Activated naive CD4-positive, alpha-beta T cell treated with anti-CD3 and anti-CD28 coated beads, Interleukin-2, amount 10 ng/mL, durations not matched to agents 7 days and 5 days (primary cell): Measurements from ENCODE around the gene COL13A1.

ENCODE experiments used
- CTCF ChIA-PET: fragments of 350-600 bp; sonication (Branson Sonifier 250); formaldehyde crosslinking; loops from one replicate; lab custom pipeline; 2021; ENCODE audit warnings: antibody characterized with exemption; lab: Charles Lee
- DNase-seq: peaks from one replicate; pipeline ENCODE4 v3.0.0-alpha.2; 2020
- H3K27ac Mint-ChIP-seq: one replicate; pipeline ENCODE4 v1.8.0; 2021; ENCODE audit warnings: mild to moderate bottlenecking, moderate library complexity, mixed read lengths
- H3K27me3 Mint-ChIP-seq: one replicate; pipeline ENCODE4 v1.8.0; 2021; ENCODE audit warnings: mild to moderate bottlenecking, mixed read lengths
- H3K36me3 Mint-ChIP-seq: one replicate; pipeline ENCODE4 v1.8.0; 2021; ENCODE audit warnings: mixed read lengths
- H3K4me1 Mint-ChIP-seq: one replicate; pipeline ENCODE4 v1.8.0; 2021; ENCODE audit warnings: mixed read lengths
- H3K4me3 Mint-ChIP-seq: one replicate; pipeline ENCODE4 v1.8.0; 2021; ENCODE audit warnings: mild to moderate bottlenecking, moderate library complexity, mixed read lengths
- H3K9me3 Mint-ChIP-seq: one replicate; pipeline ENCODE4 v1.8.0; 2021; ENCODE audit warnings: mixed read lengths

The COL13A1 gene

GRCh38 chr10:69878951-69879350 is 77.2 kb downstream of the COL13A1 start:
- Mint-ChIP-seq H3K36me3 (no peaks in the 10 kb centered on the region), H3K9me3 (no peaks in the 10 kb centered on the region)

GRCh38 chr10:69879634-69880257 is 78.0 kb downstream of the COL13A1 start:
- H3K27me3 Mint-ChIP-seq: peaks cover 43% of the 10 kb centered on the region
- CTCF ChIA-PET: interaction anchor here (1.4 kb wide), 1 partner anchor 35 kb away, joined by 3 read pairs; no protein-coding TSS in a partner anchor

More at GRCh38 chr10:69878951-69879350, 77.2 kb downstream of the COL13A1 start:
- no peak for DNase-seq
- CTCF ChIA-PET: interaction anchor here (1.4 kb wide), 1 partner anchor 36 kb away, joined by 3 read pairs; no protein-coding TSS in a partner anchor
- Mint-ChIP-seq H3K4me1 (no peaks in the 10 kb centered on the region), H3K27ac (no peak overlapping the region), H3K27me3 (peaks cover 38% of the 10 kb centered on the region), H3K4me3 (no peak overlapping the region)

GRCh38 chr10:69880301-69881081 is 78.8 kb downstream of the COL13A1 start:
- H3K9me3 Mint-ChIP-seq: no peaks in the 10 kb centered on the region
- no peak overlapping the region for H3K27ac Mint-ChIP-seq
- DNase-seq: no peak
- no peak overlapping the region for H3K4me3 Mint-ChIP-seq
- peaks cover 43% of the 10 kb centered on the region for H3K27me3 Mint-ChIP-seq
- H3K4me1 Mint-ChIP-seq: no peaks in the 10 kb centered on the region
- CTCF ChIA-PET: no interaction called here
- H3K36me3 Mint-ChIP-seq: no peaks in the 10 kb centered on the region

More at GRCh38 chr10:69879634-69880257, 78.0 kb downstream of the COL13A1 start:
- no peak for DNase-seq
- Mint-ChIP-seq H3K27ac (no peak overlapping the region), H3K4me3 (no peak overlapping the region), H3K4me1 (no peaks in the 10 kb centered on the region), H3K36me3 (no peaks in the 10 kb centered on the region), H3K9me3 (no peaks in the 10 kb centered on the region)

- Mint-ChIP-seq H3K36me3 (no peaks in the 10 kb centered on the region), H3K4me3 (no peak overlapping the region), H3K27ac (no peak overlapping the region), H3K27me3 (peaks cover 48% of the 10 kb centered on the region), H3K4me1 (no peaks in the 10 kb centered on the region), H3K9me3 (no peaks in the 10 kb centered on the region)
- DNase-seq: no peak
- CTCF ChIA-PET: no interaction called here
Observed at GRCh38 chr10:69881202-69881601, 79.5 kb downstream of the COL13A1 start.

GRCh38 chr10:69883310-69884023 is 81.8 kb downstream of the COL13A1 start:
- H3K9me3 Mint-ChIP-seq: no peaks in the 10 kb centered on the region
- no peak for DNase-seq
- no peak overlapping the region for H3K4me3 Mint-ChIP-seq
- H3K27me3 Mint-ChIP-seq: peaks cover 49% of the 10 kb centered on the region
- no peak overlapping the region for H3K27ac Mint-ChIP-seq
- CTCF ChIA-PET: interaction anchor here (1.3 to 1.9 kb wide), 2 partner anchors 31 to 75 kb away, joined by 3 to 6 read pairs; no protein-coding TSS in a partner anchor
- no peaks in the 10 kb centered on the region for H3K36me3 Mint-ChIP-seq
- H3K4me1 Mint-ChIP-seq: no peaks in the 10 kb centered on the region

- no peak for DNase-seq
- H3K27ac Mint-ChIP-seq: no peak overlapping the region
- H3K36me3 Mint-ChIP-seq: no peaks in the 10 kb centered on the region
- peaks cover 49% of the 10 kb centered on the region for H3K27me3 Mint-ChIP-seq
- H3K9me3 Mint-ChIP-seq: no peaks in the 10 kb centered on the region
- no peak overlapping the region for H3K4me3 Mint-ChIP-seq
- CTCF ChIA-PET: no interaction called here
- H3K4me1 Mint-ChIP-seq: no peaks in the 10 kb centered on the region
Observed at GRCh38 chr10:69884024-69884367, 82.3 kb downstream of the COL13A1 start.

- Mint-ChIP-seq H3K27me3 (peaks cover 46% of the 10 kb centered on the region), H3K9me3 (no peaks in the 10 kb centered on the region), H3K36me3 (no peaks in the 10 kb centered on the region), H3K4me1 (no peaks in the 10 kb centered on the region), H3K4me3 (no peak overlapping the region), H3K27ac (no peak overlapping the region)
- CTCF ChIA-PET: no interaction called here
- no peak for DNase-seq
Observed at GRCh38 chr10:69884686-69885085, 83.0 kb downstream of the COL13A1 start.

GRCh38 chr10:69885379-69886013 is 83.8 kb downstream of the COL13A1 start:
- CTCF ChIA-PET: no interaction called here
- peaks cover 41% of the 10 kb centered on the region for H3K27me3 Mint-ChIP-seq
- no peak overlapping the region for H3K27ac Mint-ChIP-seq
- no peak overlapping the region for H3K4me3 Mint-ChIP-seq
- H3K36me3 Mint-ChIP-seq: no peaks in the 10 kb centered on the region
- DNase-seq: no peak
- no peaks in the 10 kb centered on the region for H3K4me1 Mint-ChIP-seq
- H3K9me3 Mint-ChIP-seq: no peaks in the 10 kb centered on the region

GRCh38 chr10:69888882-69889584 is 87.3 kb downstream of the COL13A1 start:
- H3K27me3 Mint-ChIP-seq: peaks cover 24% of the 10 kb centered on the region
- no peak overlapping the region for H3K27ac Mint-ChIP-seq
- no peaks in the 10 kb centered on the region for H3K9me3 Mint-ChIP-seq
- DNase-seq: no peak
- no peaks in the 10 kb centered on the region for H3K36me3 Mint-ChIP-seq
- H3K4me3 Mint-ChIP-seq: no peak overlapping the region
- H3K4me1 Mint-ChIP-seq: no peaks in the 10 kb centered on the region
- CTCF ChIA-PET: no interaction called here

- H3K9me3 Mint-ChIP-seq: no peaks in the 10 kb centered on the region
- no peaks in the 10 kb centered on the region for H3K4me1 Mint-ChIP-seq
- DNase-seq: no peak
- no peaks in the 10 kb centered on the region for H3K36me3 Mint-ChIP-seq
- H3K27ac Mint-ChIP-seq: no peak overlapping the region
- H3K27me3 Mint-ChIP-seq: peaks cover 26% of the 10 kb centered on the region
- no peak overlapping the region for H3K4me3 Mint-ChIP-seq
- CTCF ChIA-PET: no interaction called here
Observed at GRCh38 chr10:69890065-69890847, 88.5 kb downstream of the COL13A1 start.

- Mint-ChIP-seq H3K27ac (no peak overlapping the region), H3K4me1 (no peaks in the 10 kb centered on the region), H3K9me3 (no peaks in the 10 kb centered on the region), H3K27me3 (peaks cover 21% of the 10 kb centered on the region), H3K36me3 (no peaks in the 10 kb centered on the region), H3K4me3 (no peak overlapping the region)
- no peak for DNase-seq
- CTCF ChIA-PET: interaction anchor here (1.0 kb wide), 1 partner anchor 11 kb away, joined by 3 read pairs; no protein-coding TSS in a partner anchor
Observed at GRCh38 chr10:69891057-69891617, 89.4 kb downstream of the COL13A1 start.

GRCh38 chr10:69892406-69892805 is 90.7 kb downstream of the COL13A1 start:
- DNase-seq: no peak
- CTCF ChIA-PET: no interaction called here
- H3K36me3 Mint-ChIP-seq: no peaks in the 10 kb centered on the region
- no peak overlapping the region for H3K27ac Mint-ChIP-seq
- H3K4me3 Mint-ChIP-seq: no peak overlapping the region
- peaks cover 13% of the 10 kb centered on the region for H3K27me3 Mint-ChIP-seq
- no peaks in the 10 kb centered on the region for H3K4me1 Mint-ChIP-seq
- H3K9me3 Mint-ChIP-seq: no peaks in the 10 kb centered on the region

GRCh38 chr10:69892816-69893215 is 91.1 kb downstream of the COL13A1 start:
- Mint-ChIP-seq H3K4me3 (no peak overlapping the region), H3K27ac (no peak overlapping the region), H3K27me3 (peaks cover 13% of the 10 kb centered on the region), H3K9me3 (no peaks in the 10 kb centered on the region), H3K36me3 (no peaks in the 10 kb centered on the region), H3K4me1 (no peaks in the 10 kb centered on the region)
- CTCF ChIA-PET: no interaction called here
- DNase-seq: no peak
